Measurements from ENCODE around the gene GAREM2.

- TF ChIP-seq CTCF (IDR thresholded peaks at IDR 0.05; ENCODE audit: extremely low read depth in 1 of 2, insufficient read depth in 1 of 2, low read depth in 1 of 2, low read length in 2 of 2) = no peak
- no peak for TF ChIP-seq EZH2 (IDR thresholded peaks at IDR 0.05; ENCODE audit: borderline replicate concordance, low read depth, low read length, severe bottlenecking)
- no peak for TF ChIP-seq POLR2A (IDR thresholded peaks at IDR 0.05; ENCODE audit: low read depth, low read length)
- no peak for TF ChIP-seq MYC (IDR thresholded peaks at IDR 0.05; ENCODE audit: low read depth, low read length)
- no peak for TF ChIP-seq POLR2AphosphoS5 (IDR thresholded peaks at IDR 0.05; ENCODE audit: insufficient read depth, low read depth, low read length)
- TF ChIP-seq, protein P1, sequence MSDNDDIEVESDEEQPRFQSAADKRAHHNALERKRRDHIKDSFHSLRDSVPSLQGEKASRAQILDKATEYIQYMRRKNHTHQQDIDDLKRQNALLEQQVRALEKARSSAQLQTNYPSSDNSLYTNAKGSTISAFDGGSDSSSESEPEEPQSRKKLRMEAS (IDR thresholded peaks at IDR 0.05; ENCODE audit: insufficient read depth, insufficient read length) = no peak
- TF ChIP-seq FOS (IDR thresholded peaks at IDR 0.05; ENCODE audit: borderline replicate concordance, insufficient read depth, low read length) = no peak
- TF ChIP-seq JUN (IDR thresholded peaks at IDR 0.05; ENCODE audit: borderline replicate concordance, insufficient read depth, insufficient read length, low read depth) = no peak
Measured at GRCh38 chr2:26185304-26185928, 12.5 kb downstream of the GAREM2 start.

Measured in endothelial cell of umbilical vein (primary cell).